ENCODE results near the gene POFUT2. TPM values are rescaled to one million over a fixed set of nuclear protein-coding genes. Genes with fewer than 3 reads are reported as not detected.
A peak's percentile ranks its signal among the peaks of the same experiment; 100 is the strongest.

Gene POFUT2
- total RNA-seq, 8 experiments from 2014 or later, result 17.3 to 40.8 (median 25.6) TPM

DNA sequence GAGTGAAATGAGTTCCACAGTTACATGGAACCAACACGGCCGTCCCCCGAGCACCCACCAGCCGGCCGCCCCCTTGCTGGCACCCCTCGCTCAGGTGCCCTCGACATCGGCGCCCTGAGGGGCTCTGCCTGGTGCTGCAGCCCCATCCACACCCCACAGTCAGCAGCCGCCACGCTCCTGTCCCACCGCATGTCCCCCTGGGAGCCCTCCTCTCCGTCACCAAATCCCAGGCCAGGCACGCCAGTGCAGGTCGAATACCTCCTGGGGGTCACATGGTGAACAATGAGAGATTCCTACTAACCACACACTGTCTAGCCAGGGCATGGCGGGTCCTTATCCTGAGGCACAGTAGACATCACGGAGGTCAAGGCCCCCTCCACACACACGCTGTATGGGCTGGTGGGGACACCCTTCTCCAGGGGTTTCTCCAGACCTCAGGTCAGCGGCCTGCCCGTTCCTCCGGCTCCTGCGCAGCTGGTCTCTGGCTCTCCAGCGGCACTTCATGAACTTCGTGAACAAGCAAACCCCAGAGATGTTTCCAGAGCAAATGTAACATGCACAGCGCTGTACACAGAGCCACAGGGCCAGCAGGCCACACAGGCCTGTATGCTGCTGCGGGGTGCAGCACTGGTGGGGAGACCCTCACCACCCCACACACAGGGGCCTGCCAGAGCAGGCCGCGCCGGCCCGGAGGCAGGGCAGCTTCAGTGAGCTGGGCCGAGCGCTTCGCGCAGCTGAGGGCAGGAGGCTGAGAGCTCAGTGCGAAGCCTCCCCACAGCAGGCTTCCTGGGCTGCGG lies 21.8 kb downstream of the POFUT2 start:
- 93 to 100% (median 97%) methylated on average over 1 to 12 of the region's 36 CpGs; no CpG with 5 or more reads in 6 of the 10 experiments for WGBS, 10 experiments
- no peak overlapping the region for H3K27ac ChIP-seq
- ATAC-seq (replicated peaks in 6 of 8), result peak in 5 of 8 experiments; percentile 8 to 44 (median 32)
- no peaks in the 10 kb centered on the region for H3K4me1 ChIP-seq (replicated peaks in 1 of 2)
- H3K4me3 ChIP-seq, result no peak overlapping the region
- in situ Hi-C loops (cut with MboI; ENCODE audit: low pct_unique_long_range_greater_than_20kb in 2 of 9, low sequenced_read_pairs in 9 of 9, unreplicated experiment in 9 of 9), result no loop called here

DNA sequence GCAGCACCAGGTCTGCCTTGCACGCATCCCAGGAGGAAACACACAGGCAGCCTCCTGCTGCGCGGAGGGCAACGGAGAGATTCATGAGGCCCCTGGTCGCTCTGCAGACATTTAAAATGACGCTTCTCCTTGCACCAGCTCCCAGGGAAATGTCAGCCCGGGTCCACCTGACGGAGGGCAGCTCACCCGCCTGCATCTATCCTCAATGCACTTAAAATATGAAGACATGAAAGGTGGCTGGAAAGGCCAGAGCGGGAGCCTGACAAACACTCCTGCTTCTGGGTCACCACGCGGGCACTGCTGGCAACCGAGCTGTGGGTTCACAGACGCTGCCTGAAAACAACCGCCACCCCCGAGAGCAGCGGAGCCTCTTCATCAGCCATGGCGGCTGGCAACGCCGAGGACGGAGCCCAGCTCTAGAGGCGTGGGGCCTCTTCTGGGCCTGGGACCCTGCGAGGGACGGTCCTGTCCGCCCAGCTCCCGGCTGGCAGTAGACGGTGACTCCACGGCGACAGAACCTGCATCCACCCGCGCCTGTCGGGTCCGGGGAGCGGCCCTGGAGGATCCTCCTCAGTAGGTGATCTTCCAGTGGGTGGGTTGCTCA lies 22.7 kb downstream of the POFUT2 start:
- in situ Hi-C loops (cut with MboI; ENCODE audit: low pct_unique_long_range_greater_than_20kb in 2 of 9, low sequenced_read_pairs in 9 of 9, unreplicated experiment in 9 of 9), result no loop called here
- 80 to 100% (median 90%) methylated on average over 1 to 10 of the region's 34 CpGs; no CpG with 5 or more reads in 4 of the 10 experiments for WGBS, 10 experiments
- peak in 4 of 8 experiments; percentile 15 to 27 (median 18) for ATAC-seq (replicated peaks in 6 of 8)
- Histone ChIP-seq H3K27ac (no peak overlapping the region), H3K4me3 (no peak overlapping the region), H3K4me1 (replicated peaks in 1 of 2) (no peaks in the 10 kb centered on the region)

DNA sequence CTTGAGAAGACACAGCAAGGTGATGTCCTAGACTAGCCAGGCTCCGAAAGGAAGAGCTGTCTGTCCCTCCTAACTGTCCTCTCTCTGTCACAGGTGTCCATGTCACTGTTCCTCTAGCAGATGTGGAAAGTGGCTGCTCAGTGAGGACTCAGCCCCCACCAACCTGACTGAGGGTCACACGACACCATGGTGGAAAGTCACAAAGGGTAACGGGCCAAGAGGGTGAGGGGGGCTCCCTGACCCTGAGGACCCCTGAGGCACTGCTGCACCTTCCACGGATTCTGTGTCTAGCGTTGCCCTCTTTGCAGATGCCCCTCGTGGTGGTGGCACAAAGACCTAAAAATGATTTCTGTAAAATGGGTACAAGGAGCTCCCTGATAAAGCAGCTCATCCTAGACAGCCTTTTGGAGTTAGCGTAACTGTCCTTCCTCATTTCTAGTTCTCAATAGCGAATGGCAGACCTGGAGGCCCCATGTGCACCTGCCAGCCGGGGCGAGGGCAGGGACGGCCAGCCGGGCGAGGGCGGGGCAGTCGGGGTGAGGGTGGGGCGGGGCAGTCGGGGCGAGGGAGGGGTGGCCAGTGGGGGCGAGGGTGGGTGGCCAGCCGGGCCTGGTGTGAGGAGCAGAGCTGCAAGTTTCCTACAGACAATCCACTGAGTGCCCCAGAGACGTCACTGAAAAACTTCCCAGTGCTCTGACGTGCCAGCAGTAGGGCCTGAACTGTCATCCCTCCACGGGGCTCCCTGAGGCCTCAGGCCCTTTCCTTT lies 23.4 kb downstream of the POFUT2 start:
- Histone ChIP-seq H3K27ac (no peak overlapping the region), H3K4me3 (no peak overlapping the region), H3K4me1 (replicated peaks in 1 of 2) (no peaks in the 10 kb centered on the region)
- in situ Hi-C loops (cut with MboI; ENCODE audit: low pct_unique_long_range_greater_than_20kb in 2 of 9, low sequenced_read_pairs in 9 of 9, unreplicated experiment in 9 of 9), result no loop called here
- peak in 4 of 8 experiments; percentile 3 to 20 (median 6) for ATAC-seq (replicated peaks in 6 of 8)
- 83 to 100% (median 87%) methylated on average over 1 to 5 of the region's 23 CpGs; no CpG with 5 or more reads in 6 of the 10 experiments for WGBS, 10 experiments

DNA sequence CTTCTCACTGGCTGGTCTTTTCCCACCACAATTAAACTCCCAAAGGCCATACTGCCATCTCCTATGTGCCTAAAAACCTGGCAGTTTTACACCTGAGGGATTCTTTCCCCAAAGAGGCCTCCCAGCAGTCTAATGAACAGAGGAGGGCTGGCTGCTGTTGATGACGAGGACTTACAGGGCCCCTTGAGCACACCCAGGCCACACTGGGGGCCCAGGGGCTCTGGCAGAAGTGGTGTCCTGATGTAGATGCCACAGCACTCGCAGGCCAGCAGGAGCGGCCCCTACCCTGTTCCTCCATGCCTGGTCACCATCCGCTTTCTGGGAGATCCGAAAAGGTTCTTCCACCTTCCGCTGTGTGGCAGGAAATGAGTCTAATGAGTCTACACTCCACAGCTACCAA lies 24.2 kb downstream of the POFUT2 start:
- WGBS, 10 experiments, result 60 to 100% (median 83%) methylated on average over 2 to 6 of the region's 6 CpGs; no CpG with 5 or more reads in 1 of the 10 experiments

DNA sequence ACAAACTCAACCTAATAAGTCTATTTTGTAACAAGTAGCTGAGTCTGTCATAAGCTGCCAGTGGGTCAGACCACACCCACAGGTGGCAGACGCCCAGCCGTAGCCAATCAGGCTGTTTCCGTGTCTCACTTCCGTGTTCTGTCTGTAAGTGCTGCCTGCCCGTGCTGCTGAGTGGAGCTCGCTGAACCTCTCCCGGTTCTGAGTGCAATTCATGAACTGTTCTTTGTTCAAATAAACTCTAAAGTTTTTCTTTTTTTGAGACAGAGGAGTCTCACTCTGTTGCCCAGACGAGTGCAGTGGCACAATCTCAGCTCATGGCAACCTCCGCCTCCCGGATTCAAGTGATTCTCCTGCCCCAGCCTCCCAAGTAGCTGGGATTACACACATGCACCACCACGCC lies 25.1 kb downstream of the POFUT2 start:
- no peak for ATAC-seq (replicated peaks in 6 of 8)
- Histone ChIP-seq H3K4me1 (replicated peaks in 1 of 2) (peaks cover 10 to 12% of the 10 kb centered on the region in 2 donors), H3K4me3 (no peak overlapping the region), H3K27ac (no peak overlapping the region)
- in situ Hi-C loops (cut with MboI; ENCODE audit: low pct_unique_long_range_greater_than_20kb in 2 of 9, low sequenced_read_pairs in 9 of 9, unreplicated experiment in 9 of 9), result no loop called here
- 40 to 100% (median 90%) methylated on average over 4 to 9 of the region's 11 CpGs; no CpG with 5 or more reads in 2 of the 10 experiments for WGBS, 10 experiments

More for the DNA sequence above, 24.2 kb downstream of the POFUT2 start:
- in situ Hi-C loops (cut with MboI; ENCODE audit: low pct_unique_long_range_greater_than_20kb in 2 of 9, low sequenced_read_pairs in 9 of 9, unreplicated experiment in 9 of 9), result no loop called here
- ATAC-seq (replicated peaks in 6 of 8), result no peak
- Histone ChIP-seq H3K27ac (no peak overlapping the region), H3K4me3 (no peak overlapping the region), H3K4me1 (replicated peaks in 1 of 2) (peaks cover 5 to 6% of the 10 kb centered on the region in 2 donors)

DNA sequence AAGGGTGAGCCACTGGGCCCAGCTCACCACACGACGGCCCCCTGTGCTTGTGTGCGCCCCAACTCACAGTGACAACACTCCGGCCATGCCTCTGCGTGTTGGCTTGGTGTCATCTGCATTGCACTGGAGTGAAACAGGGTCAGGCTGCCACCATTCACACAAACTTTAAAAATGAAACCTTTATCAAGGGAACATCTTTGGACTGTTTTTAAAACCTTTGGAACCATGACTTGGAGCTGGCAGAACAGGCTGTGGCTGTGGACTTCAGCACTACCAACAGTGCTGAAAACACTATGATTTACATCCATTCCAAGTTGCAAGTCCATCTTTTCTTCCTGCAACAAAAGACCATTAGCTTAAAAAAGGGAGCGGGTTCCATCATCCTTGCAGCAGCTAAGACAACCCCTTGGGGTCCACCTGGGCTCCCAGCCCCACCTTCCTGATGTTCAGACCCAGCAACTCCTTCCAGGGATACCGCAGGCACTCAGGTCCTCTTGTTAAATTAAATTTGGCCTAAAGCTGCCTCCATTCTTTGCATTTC lies 25.6 kb downstream of the POFUT2 start:
- peaks cover 12 to 17% of the 10 kb centered on the region in 2 donors for H3K4me1 ChIP-seq (replicated peaks in 1 of 2)
- no peak for ATAC-seq (replicated peaks in 6 of 8)

DNA sequence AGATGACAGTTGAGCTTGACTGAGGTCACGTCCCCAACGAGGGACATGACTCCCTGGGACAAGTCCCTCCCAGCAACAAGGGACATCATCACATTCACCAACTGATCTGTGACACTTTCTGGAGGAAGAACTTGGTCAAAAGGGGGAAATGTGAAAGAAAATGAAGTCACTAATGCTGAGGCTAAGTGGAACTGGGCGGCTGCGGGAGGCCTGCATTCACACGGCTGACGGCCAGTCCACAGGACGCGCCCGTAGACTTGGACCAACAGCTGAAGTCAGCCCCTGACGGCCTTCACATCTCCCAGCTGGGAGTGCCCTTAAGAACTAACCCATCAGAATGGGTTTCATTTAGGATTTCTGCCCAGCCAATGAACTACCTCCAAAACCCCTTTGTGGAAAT lies 26.6 kb downstream of the POFUT2 start:
- in situ Hi-C loops (cut with MboI; ENCODE audit: low pct_unique_long_range_greater_than_20kb in 2 of 9, low sequenced_read_pairs in 9 of 9, unreplicated experiment in 9 of 9), result no loop called here
- Histone ChIP-seq H3K27ac (no peak overlapping the region), H3K4me3 (no peak overlapping the region), H3K4me1 (replicated peaks in 1 of 2) (peaks cover 18 to 27% of the 10 kb centered on the region in 2 donors)
- 40 to 100% (median 86%) methylated on average over 1 to 10 of the region's 10 CpGs; no CpG with 5 or more reads in 4 of the 10 experiments for WGBS, 10 experiments
- ATAC-seq (replicated peaks in 6 of 8), result no peak

More for the DNA sequence above, 25.6 kb downstream of the POFUT2 start:
- 71 to 100% (median 96%) methylated on average over 1 to 7 of the region's 7 CpGs; no CpG with 5 or more reads in 2 of the 10 experiments for WGBS, 10 experiments
- H3K4me3 ChIP-seq, result no peak overlapping the region
- in situ Hi-C loops (cut with MboI; ENCODE audit: low pct_unique_long_range_greater_than_20kb in 2 of 9, low sequenced_read_pairs in 9 of 9, unreplicated experiment in 9 of 9), result no loop called here
- H3K27ac ChIP-seq, result no peak overlapping the region

DNA sequence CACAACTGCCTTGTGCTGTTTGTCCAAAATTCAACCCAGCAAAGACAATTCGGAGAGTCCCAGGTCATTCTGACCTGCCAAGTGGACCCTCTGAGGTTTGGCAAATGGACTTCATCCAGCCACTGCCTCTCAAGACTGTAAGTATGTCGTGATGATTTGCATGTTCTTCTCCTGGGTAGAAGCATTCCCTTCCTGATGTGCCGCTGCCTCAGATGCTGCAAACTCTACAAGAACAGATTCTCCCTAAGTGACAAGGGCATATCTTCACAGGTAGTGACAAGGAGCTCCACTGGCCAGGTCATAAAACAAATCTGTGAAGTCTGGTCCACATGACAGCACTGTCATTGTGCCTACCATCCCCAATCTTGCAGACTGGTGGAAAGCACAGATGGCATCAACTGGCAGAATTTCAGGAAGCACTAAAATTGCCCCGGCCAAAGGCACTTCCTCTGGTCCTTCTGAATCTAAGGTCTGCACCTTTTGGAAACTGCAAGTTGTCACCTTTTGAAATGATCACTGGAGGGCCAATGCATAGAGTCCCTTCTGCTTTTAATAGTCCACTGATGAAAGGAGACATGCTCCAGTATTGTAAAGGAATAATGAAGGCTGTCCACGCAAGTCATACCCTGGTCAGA lies 27.4 kb downstream of the POFUT2 start:
- in situ Hi-C loops (cut with MboI; ENCODE audit: low pct_unique_long_range_greater_than_20kb in 2 of 9, low sequenced_read_pairs in 9 of 9, unreplicated experiment in 9 of 9), result no loop called here
- Histone ChIP-seq H3K4me1 (replicated peaks in 1 of 2) (peaks cover 18 to 27% of the 10 kb centered on the region in 2 donors), H3K4me3 (no peak overlapping the region), H3K27ac (no peak overlapping the region)
- ATAC-seq (replicated peaks in 6 of 8), result no peak
- WGBS, 10 experiments, result 61 to 100% (median 76%) methylated on average over 1 to 4 of the region's 5 CpGs; no CpG with 5 or more reads in 2 of the 10 experiments

DNA sequence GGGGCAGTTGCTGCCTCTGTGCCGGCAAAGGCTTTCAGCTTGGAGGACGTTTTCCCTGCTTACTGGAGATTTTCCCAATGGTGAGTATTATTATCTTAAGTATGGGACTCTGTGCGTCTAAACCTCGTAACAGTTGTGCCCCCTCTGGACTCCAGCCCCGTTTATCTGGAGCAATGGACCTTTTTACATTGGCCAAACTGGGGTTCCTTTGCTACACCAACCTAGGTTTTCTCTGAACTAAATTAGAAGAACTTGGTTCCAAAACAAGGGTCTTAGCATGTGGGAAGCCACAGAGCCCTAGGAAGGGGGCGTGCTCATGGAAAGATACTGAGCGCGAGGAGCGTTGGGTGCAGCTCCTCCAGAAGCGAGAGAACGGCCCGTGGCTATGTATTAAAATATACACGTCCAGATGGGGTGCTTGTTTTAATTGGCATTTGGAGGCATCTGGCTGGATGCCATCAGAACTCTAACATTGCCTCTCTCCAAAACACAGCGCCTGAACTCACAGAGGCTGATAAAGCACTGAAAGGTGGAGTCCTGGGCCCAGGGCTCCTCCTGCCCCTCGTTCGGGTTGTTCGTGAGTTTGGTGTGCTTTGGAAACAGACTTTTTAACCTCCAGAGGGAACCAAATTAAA lies 28.4 kb downstream of the POFUT2 start:
- WGBS, 10 experiments, result 25 to 100% (median 91%) methylated on average over 2 to 15 of the region's 17 CpGs; no CpG with 5 or more reads in 1 of the 10 experiments
- no peak overlapping the region for H3K4me3 ChIP-seq
- in situ Hi-C loops (cut with MboI; ENCODE audit: low pct_unique_long_range_greater_than_20kb in 2 of 9, low sequenced_read_pairs in 9 of 9, unreplicated experiment in 9 of 9), result no loop called here
- H3K27ac ChIP-seq, result no peak overlapping the region
- H3K4me1 ChIP-seq (replicated peaks in 1 of 2), result peaks cover 18 to 29% of the 10 kb centered on the region in 2 donors
- peak in 1 of 8 experiments; percentile 62 for ATAC-seq (replicated peaks in 6 of 8)

DNA sequence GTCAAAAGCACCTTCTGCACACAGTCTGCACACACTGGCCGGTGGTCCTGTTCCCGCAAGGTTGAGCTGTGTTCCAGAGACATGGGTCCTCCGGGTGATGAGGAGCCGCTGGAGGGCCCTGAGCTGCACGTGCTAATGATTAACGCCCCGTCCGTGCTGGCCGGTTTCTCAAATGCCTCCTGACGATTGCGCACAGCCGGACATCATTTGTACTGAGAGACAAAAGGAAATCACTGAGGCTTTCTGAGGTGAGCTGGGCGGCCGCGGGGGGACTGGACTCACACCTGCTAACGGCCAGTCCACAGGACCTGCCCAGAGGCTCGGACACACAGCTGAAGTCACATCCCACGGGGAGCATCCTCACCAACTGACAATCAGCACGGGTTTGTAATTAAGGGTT lies 29.2 kb downstream of the POFUT2 start:
- in situ Hi-C loops (cut with MboI; ENCODE audit: low pct_unique_long_range_greater_than_20kb in 2 of 9, low sequenced_read_pairs in 9 of 9, unreplicated experiment in 9 of 9), result no loop called here
- no peak overlapping the region for H3K4me3 ChIP-seq

DNA sequence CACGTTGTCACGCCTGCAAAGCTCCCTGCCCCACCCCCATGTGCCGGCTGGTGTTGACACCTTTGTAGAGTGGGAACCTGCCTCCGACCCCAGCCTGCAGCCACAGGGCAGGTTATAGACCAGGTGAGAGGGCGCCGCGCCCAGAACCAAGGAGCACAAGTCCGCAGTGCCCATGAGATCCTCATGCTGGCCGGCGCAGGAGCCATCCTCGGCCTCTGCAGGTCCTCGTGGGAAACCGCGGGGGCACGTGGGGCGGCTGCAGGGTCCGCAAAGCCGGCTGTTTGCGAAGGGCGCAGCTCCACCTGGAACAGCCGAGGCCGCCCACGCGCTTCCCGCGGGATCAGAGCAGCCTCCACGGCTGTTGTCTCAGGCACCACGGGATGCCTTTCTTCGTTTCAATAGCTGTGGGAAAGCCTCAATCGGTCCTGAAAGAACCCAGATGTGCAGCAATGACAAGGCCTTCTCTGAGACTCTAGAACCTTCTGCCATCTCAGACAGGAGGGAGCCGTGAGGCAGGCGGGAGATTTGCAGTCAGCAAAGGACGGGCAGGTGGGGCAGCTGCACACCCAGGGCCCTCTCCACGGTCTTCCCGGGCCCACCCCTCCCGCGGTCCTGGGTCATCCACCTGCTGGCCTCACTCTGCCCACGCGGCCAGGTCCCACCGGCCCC lies 29.9 kb downstream of the POFUT2 start:
- Histone ChIP-seq H3K4me3 (no peak overlapping the region), H3K4me1 (replicated peaks in 1 of 2) (peaks cover 18 to 29% of the 10 kb centered on the region in 2 donors), H3K27ac (no peak overlapping the region)
- in situ Hi-C loops (cut with MboI; ENCODE audit: low pct_unique_long_range_greater_than_20kb in 2 of 9, low sequenced_read_pairs in 9 of 9, unreplicated experiment in 9 of 9), result no loop called here
- peak in 4 of 8 experiments; percentile 7 to 23 (median 17) for ATAC-seq (replicated peaks in 6 of 8)
- 60 to 80% methylated on average over 1 to 3 of the region's 40 CpGs; no CpG with 5 or more reads in 8 of the 10 experiments for WGBS, 10 experiments

More for the DNA sequence above, 29.2 kb downstream of the POFUT2 start:
- Histone ChIP-seq H3K4me1 (replicated peaks in 1 of 2) (peaks cover 18 to 29% of the 10 kb centered on the region in 2 donors), H3K27ac (no peak overlapping the region)
- WGBS, 10 experiments, result 0 to 77% (median 50%) methylated on average over 1 to 14 of the region's 19 CpGs; no CpG with 5 or more reads in 3 of the 10 experiments
- ATAC-seq (replicated peaks in 6 of 8), result peak in 5 of 8 experiments; percentile 22 to 58 (median 42)

Data from motor neuron (in vitro differentiated cells).